Motor neuron (in vitro differentiated cells): ENCODE data around the gene WIPF2. TPM values are rescaled to one million over a fixed set of nuclear protein-coding genes. Genes with fewer than 3 reads are reported as not detected.

Source experiments
- ATAC-seq, 8 experiments: fragments of 200-7000 bp; cut with Tn5 transposase; replicated peaks in 6 of 8; 2 replicates each; pipeline ENCODE4 v1.8.0; 2021; ENCODE audit warnings: mild to moderate bottlenecking in 8 of 8, moderate library complexity in 8 of 8
- H3K27ac ChIP-seq, 2 donors: fragments of 250-450 bp; sonication (Bioruptor Pico); 2 replicates each; pipeline ENCODE4 v1.9.0; 2021; ENCODE audit warnings: antibody characterized with exemption in 2 of 2, mild to moderate bottlenecking in 2 of 2, moderate library complexity in 1 of 2
- H3K4me1 ChIP-seq, 2 donors: fragments of 250-450 bp; sonication (Bioruptor Pico); replicated peaks in 1 of 2; 2 replicates each; pipeline ENCODE4 v1.6.1; 2021; ENCODE audit warnings: antibody characterized with exemption in 2 of 2, mild to moderate bottlenecking in 2 of 2, moderate library complexity in 1 of 2
- H3K4me3 ChIP-seq, 5 donors: fragments of 250-450 bp; sonication (Bioruptor Pico); 2 replicates each; pipeline ENCODE4 v1.9.0; 2021; ENCODE audit warnings: antibody characterized with exemption in 5 of 5, mild to moderate bottlenecking in 5 of 5, moderate library complexity in 4 of 5
- WGBS, 10 experiments: fragments of 450-650 bp; shearing (Covaris generic); methylation state at CpG; one replicate each; pipeline ENCODE4 v1.0.0; 2022; 5-methylcytosine and 5-hydroxymethylcytosine counted together
- in situ Hi-C, 9 experiments: fragments of 400-800 bp; cut with MboI; loops; one replicate each; pipeline ENCODE4 v1.15.0; 2021; ENCODE audit warnings: low sequenced_read_pairs in 9 of 9, low pct_unique_long_range_greater_than_20kb in 2 of 9; ENCODE audit not compliant: unreplicated experiment in 9 of 9
- total RNA-seq, 8 experiments: library from RNA; unstranded; fragments of 300-600 nt; gene quantifications; 2 replicates each; pipeline versions ENCODE4 v1.2.3 to v1.2.4, GENCODE V29; 2022

WIPF2 gene
- total RNA-seq, 8 experiments from 2014 or later = 7.1 to 16.4 (median 11.5) TPM

DNA sequence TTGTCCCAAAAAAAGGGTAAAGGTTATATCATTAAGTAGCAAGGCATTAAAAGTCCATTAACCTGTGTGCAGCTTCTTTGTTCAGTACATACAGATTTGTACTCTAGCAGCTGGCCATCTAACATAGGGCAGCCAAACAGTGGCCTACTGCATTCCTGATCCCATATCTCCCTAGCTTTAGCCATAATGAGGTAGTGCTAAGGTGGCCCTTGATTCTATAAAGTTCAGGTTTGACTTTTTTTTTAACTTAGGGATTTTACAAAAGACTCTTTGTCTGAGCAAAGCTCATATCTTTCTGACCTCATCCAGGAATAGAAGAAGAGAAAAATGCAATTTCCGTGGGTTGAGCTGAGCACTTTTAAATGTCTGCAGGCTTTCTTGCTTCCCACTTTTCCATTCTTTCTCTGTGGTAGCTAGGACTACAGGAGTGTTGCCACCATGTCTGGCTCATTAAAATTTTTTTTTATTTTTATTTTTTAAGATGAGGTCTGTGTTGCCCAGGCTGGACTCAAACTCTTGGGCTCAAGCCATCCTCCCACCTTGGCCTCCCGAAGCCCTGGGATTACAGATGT lies 49.1 kb downstream of the WIPF2 start:
- H3K4me1 ChIP-seq = no peaks in the 10 kb centered on the region
- H3K27ac ChIP-seq = no peak overlapping the region
- H3K4me3 ChIP-seq = no peak overlapping the region
- ATAC-seq = no peak
- in situ Hi-C loops = no loop called here
- 75 to 100% (median 94%) methylated on average over 1 to 2 of the region's 2 CpGs; no CpG with 5 or more reads in 5 of the 10 experiments for WGBS, 10 experiments

DNA sequence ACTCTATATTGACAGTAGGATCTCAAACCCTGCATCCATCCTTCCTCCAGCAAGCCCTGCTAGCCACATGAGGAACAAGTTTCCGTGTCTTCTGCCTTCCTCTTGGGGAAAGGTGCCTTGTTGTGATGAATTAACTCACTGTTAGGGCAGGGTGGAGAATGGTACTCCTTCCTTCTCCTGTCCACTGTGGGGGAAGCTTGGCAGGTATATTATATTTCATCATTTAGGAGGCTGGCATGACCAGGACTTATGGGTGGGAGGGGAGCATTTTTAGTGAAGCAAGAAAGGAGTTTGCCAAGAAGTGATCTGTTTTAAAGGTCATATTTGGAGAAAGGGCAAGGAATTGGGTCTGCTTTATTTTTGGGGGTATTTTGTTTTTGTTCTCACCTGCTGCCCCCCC lies 59.3 kb downstream of the WIPF2 start:
- in situ Hi-C loops = loop anchor here in 3 of 9 experiments (25.0 kb wide), 1 partner anchor 266 kb away; the partner anchor contains the start of gene CSF3 (in 3 of the 3)
- WGBS, 10 experiments = 100% methylated on average over 1 of the region's 1 CpG; no CpG with 5 or more reads in 8 of the 10 experiments
- ATAC-seq = no peak
- Histone ChIP-seq H3K27ac (no peak overlapping the region), H3K4me1 (no peaks in the 10 kb centered on the region), H3K4me3 (no peak overlapping the region)

DNA sequence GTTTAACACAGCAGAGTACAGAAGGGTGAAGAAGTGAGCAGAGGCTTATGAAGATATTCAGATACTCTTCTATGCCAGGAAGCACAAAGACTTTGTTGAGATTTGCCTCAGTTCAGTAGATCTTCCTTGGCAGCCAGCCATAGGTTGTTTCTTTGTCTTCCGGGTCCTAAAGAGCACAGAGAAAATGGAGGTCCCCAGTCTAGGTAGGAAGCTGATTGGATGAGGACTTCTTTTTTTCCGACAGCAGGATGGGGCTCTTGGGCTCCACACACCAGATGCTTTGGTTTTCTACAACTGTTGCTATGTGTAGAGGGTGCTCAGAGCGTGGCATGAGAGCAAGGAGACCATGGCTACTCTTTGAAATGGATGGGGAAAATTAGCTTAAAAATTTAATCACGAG lies 60.3 kb downstream of the WIPF2 start:
- peak in 1 of 8 experiments; percentile 65 for ATAC-seq
- no peak overlapping the region for H3K4me3 ChIP-seq
- in situ Hi-C loops = loop anchor here in 3 of 9 experiments (25.0 kb wide), 1 partner anchor 267 kb away; the partner anchor contains the start of gene CSF3 (in 3 of the 3)
- no peak overlapping the region for H3K27ac ChIP-seq
- peaks cover 4 to 10% of the 10 kb centered on the region in 2 donors for H3K4me1 ChIP-seq
- 70 to 100% (median 93%) methylated on average over 1 to 4 of the region's 4 CpGs; no CpG with 5 or more reads in 4 of the 10 experiments for WGBS, 10 experiments

GRCh38 chr17:40281663-40282062 lies 62.6 kb downstream of the WIPF2 start:
- in situ Hi-C loops = loop anchor here in 4 of 9 experiments (10.0 to 25.0 kb wide), 2 partner anchors 77 to 269 kb away; partner anchors contain the start of gene CSF3 (in 3 of the 4)
- 67 to 100% (median 100%) methylated on average over 1 of the region's 2 CpGs; no CpG with 5 or more reads in 5 of the 10 experiments for WGBS, 10 experiments
- Histone ChIP-seq H3K4me3 (no peak overlapping the region), H3K27ac (no peak overlapping the region), H3K4me1 (peaks cover 7 to 12% of the 10 kb centered on the region in 2 donors)
- no peak for ATAC-seq

GRCh38 chr17:40283662-40284061 lies 64.6 kb downstream of the WIPF2 start:
- Histone ChIP-seq H3K4me3 (no peak overlapping the region), H3K27ac (no peak overlapping the region), H3K4me1 (peaks cover 7 to 12% of the 10 kb centered on the region in 2 donors)
- WGBS, 10 experiments = 0 to 80% (median 20%) methylated on average over 1 to 2 of the region's 2 CpGs; no CpG with 5 or more reads in 2 of the 10 experiments
- in situ Hi-C loops = loop anchor here in 4 of 9 experiments (10.0 to 25.0 kb wide), 2 partner anchors 79 to 271 kb away; partner anchors contain the start of gene CSF3 (in 3 of the 4)
- peak in 2 of 8 experiments; percentile 37 to 41 for ATAC-seq

GRCh38 chr17:40284085-40284713 lies 65.1 kb downstream of the WIPF2 start:
- ATAC-seq = peak in 3 of 8 experiments; percentile 32 to 70 (median 63)
- in situ Hi-C loops = loop anchor here in 4 of 9 experiments (10.0 to 25.0 kb wide), 2 partner anchors 79 to 272 kb away; partner anchors contain the start of gene CSF3 (in 3 of the 4)
- Histone ChIP-seq H3K27ac (peak overlapping the region; percentile 21 to 54), H3K4me3 (no peak overlapping the region), H3K4me1 (peaks cover 7 to 12% of the 10 kb centered on the region in 2 donors)
- 0 to 61% (median 29%) methylated on average over 1 to 2 of the region's 2 CpGs; no CpG with 5 or more reads in 5 of the 10 experiments for WGBS, 10 experiments

DNA sequence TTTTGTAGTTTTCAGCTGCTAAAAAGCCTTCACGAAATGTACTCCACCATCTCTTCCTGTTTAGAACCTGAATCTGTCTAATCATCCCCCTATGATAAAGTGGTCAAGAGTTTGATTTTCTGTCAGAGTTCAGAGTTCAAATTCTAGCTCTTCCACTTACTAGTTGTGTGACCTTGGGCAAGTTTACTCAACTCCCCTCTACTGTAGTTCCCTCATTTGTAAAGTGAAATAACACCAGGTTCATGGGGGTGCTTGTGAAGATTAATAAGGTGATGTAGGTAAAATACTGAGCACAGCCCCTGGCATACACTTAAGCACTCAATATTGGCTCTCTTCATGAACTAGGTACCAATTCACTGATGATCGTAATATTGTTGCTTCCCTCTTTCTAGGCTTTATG lies 67.4 kb downstream of the WIPF2 start:
- no peak for ATAC-seq
- no peak overlapping the region for H3K27ac ChIP-seq
- 50 to 100% (median 100%) methylated on average over 1 to 2 of the region's 2 CpGs for WGBS, 10 experiments
- in situ Hi-C loops = loop anchor here in 5 of 9 experiments (5.0 to 25.0 kb wide), 3 partner anchors 82 to 274 kb away; partner anchors contain the start of gene CSF3 (in 3 of the 5)
- H3K4me1 ChIP-seq = peaks cover 7 to 12% of the 10 kb centered on the region in 2 donors
- no peak overlapping the region for H3K4me3 ChIP-seq

- in situ Hi-C loops = loop anchor here in 5 of 9 experiments (5.0 to 25.0 kb wide), 3 partner anchors 82 to 275 kb away; partner anchors contain the start of gene CSF3 (in 3 of the 5)
- Histone ChIP-seq H3K4me1 (peaks cover 7 to 12% of the 10 kb centered on the region in 2 donors), H3K27ac (no peak overlapping the region), H3K4me3 (peak overlapping the region in 3 of 5 donors; percentile 7 to 17 (median 14))
- no peak for ATAC-seq
- 0 to 92% (median 37%) methylated on average over 1 to 4 of the region's 4 CpGs; no CpG with 5 or more reads in 1 of the 10 experiments for WGBS, 10 experiments
Observed at GRCh38 chr17:40287159-40287493, 68.0 kb downstream of the WIPF2 start.

GRCh38 chr17:40287494-40288369 lies 68.6 kb downstream of the WIPF2 start, which contains the start of gene CDC6:
TSS of gene CDC6 (plus strand) at chr17:40287879. CDS start at chr17:40289421, 1,542 bp downstream.
- no peak within 1 kb of the TSS for H3K27ac ChIP-seq
- H3K4me1 ChIP-seq = peaks cover 7 to 12% of the 10 kb centered on the region in 2 donors
- peak; percentile 78 to 97 (median 96) for ATAC-seq
- 0 to 1% (median 0%) methylated on average over 2 to 20 of the region's 47 CpGs; no CpG with 5 or more reads in 1 of the 10 experiments for WGBS, 10 experiments
- H3K4me3 ChIP-seq = peak within 1 kb of the TSS; percentile 36 to 53 (median 45)
- in situ Hi-C loops = loop anchor here in 5 of 9 experiments (5.0 to 25.0 kb wide), 3 partner anchors 83 to 275 kb away; partner anchors contain the start of gene CSF3 (in 3 of the 5)

- ATAC-seq = peak in 4 of 8 experiments; percentile 4 to 44 (median 20)
- H3K27ac ChIP-seq = no peak overlapping the region
- H3K4me1 ChIP-seq = no peaks in the 10 kb centered on the region
- WGBS, 10 experiments = 0 to 94% (median 50%) methylated on average over 1 to 4 of the region's 4 CpGs; no CpG with 5 or more reads in 1 of the 10 experiments
- H3K4me3 ChIP-seq = no peak overlapping the region
- in situ Hi-C loops = loop anchor here in 4 of 9 experiments (5.0 to 25.0 kb wide), 3 partner anchors 86 to 278 kb away; partner anchors contain the start of gene CSF3 (in 3 of the 4)
Observed at GRCh38 chr17:40290629-40291280, 71.7 kb downstream of the WIPF2 start.

DNA sequence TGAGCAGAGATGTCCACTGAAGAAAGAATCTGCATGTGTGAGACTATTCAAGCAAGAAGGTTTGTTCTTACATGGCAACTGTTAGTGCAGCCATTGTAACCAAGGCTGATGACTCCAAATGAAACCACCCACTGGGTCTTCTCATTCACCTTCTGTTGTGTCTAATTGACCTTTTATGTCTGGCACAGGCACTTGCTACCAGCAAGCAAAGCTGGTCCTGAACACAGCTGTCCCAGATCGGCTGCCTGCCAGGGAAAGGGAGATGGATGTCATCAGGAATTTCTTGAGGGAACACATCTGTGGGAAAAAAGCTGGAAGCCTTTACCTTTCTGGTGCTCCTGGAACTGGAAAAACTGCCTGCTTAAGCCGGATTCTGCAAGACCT lies 72.2 kb downstream of the WIPF2 start:
- Histone ChIP-seq H3K4me3 (no peak overlapping the region), H3K27ac (no peak overlapping the region), H3K4me1 (no peaks in the 10 kb centered on the region)
- in situ Hi-C loops = loop anchor here in 4 of 9 experiments (5.0 to 25.0 kb wide), 3 partner anchors 86 to 279 kb away; partner anchors contain the start of gene CSF3 (in 3 of the 4)
- ATAC-seq = no peak
- WGBS, 10 experiments = 40 to 100% (median 73%) methylated on average over 1 to 2 of the region's 2 CpGs; no CpG with 5 or more reads in 2 of the 10 experiments
